Measurements from ENCODE around the gene PRKCB. TPM values are rescaled to one million over a fixed set of nuclear protein-coding genes. Genes with fewer than 3 reads are reported as not detected.

PRKCB gene
- total RNA-seq, 3 donors from 2014 or later: 1.3 to 5.3 (median 4.7) TPM

DNA sequence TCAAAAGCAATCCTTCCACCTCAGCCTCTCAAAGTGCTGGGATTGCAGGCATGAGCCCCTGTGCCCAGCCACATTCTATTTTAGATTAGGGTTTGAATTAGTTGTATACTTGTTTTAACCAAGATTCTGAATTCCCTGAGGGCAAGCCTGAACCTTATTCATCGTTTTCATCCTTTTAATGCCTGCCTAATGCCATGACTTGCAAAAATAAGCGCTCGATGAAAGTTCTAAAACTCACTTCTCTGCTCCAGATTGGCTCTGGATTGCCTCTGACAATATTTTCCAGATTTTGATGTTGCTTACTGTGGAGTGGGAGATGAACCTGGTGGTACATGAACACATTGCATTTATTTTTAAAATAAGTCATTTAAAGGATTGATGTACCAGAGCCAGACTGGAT, 329.5 kb downstream of the PRKCB start:
- intact Hi-C loops (cut with DNase I; ENCODE audit: low total_unique reads): no loop called here
- DNase-seq (ENCODE audit: low spot score in 2 of 2): no peak
- H3K27me3 ChIP-seq: no peaks in the 10 kb centered on the region

GRCh38 chr16:24166661-24167528, 331.1 kb downstream of the PRKCB start:
- TF ChIP-seq, protein P1, sequence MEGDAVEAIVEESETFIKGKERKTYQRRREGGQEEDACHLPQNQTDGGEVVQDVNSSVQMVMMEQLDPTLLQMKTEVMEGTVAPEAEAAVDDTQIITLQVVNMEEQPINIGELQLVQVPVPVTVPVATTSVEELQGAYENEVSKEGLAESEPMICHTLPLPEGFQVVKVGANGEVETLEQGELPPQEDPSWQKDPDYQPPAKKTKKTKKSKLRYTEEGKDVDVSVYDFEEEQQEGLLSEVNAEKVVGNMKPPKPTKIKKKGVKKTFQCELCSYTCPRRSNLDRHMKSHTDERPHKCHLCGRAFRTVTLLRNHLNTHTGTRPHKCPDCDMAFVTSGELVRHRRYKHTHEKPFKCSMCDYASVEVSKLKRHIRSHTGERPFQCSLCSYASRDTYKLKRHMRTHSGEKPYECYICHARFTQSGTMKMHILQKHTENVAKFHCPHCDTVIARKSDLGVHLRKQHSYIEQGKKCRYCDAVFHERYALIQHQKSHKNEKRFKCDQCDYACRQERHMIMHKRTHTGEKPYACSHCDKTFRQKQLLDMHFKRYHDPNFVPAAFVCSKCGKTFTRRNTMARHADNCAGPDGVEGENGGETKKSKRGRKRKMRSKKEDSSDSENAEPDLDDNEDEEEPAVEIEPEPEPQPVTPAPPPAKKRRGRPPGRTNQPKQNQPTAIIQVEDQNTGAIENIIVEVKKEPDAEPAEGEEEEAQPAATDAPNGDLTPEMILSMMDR (IDR thresholded peaks at IDR 0.05): no peak
- no peak for TF ChIP-seq POLR2AphosphoS5 (IDR thresholded peaks at IDR 0.05)
- no peak for TF ChIP-seq POLR2A (IDR thresholded peaks at IDR 0.05)
- no peaks in the 10 kb centered on the region for H3K36me3 ChIP-seq
- H3K27me3 ChIP-seq: no peaks in the 10 kb centered on the region
- DNase-seq (ENCODE audit: low spot score in 2 of 2): no peak
- H3K4me1 ChIP-seq: no peaks in the 10 kb centered on the region
- H3K27ac ChIP-seq: no peak overlapping the region
- intact Hi-C loops (cut with DNase I; ENCODE audit: low total_unique reads): no loop called here
- H3K4me3 ChIP-seq: no peak overlapping the region
- no peaks in the 10 kb centered on the region for H3K9me3 ChIP-seq

More for the DNA sequence above, 329.5 kb downstream of the PRKCB start:
- TF ChIP-seq, protein P1 (IDR thresholded peaks at IDR 0.05): no peak
- no peak for TF ChIP-seq POLR2AphosphoS5 (IDR thresholded peaks at IDR 0.05)
- Histone ChIP-seq H3K4me1 (no peaks in the 10 kb centered on the region), H3K9me3 (no peaks in the 10 kb centered on the region), H3K36me3 (no peaks in the 10 kb centered on the region), H3K27ac (no peak overlapping the region), H3K4me3 (no peak overlapping the region)

GRCh38 chr16:24168856-24169255, 333.1 kb downstream of the PRKCB start:
- TF ChIP-seq, protein P1 (IDR thresholded peaks at IDR 0.05): no peak
- TF ChIP-seq POLR2A (IDR thresholded peaks at IDR 0.05) (no peak), POLR2AphosphoS5 (IDR thresholded peaks at IDR 0.05) (no peak)
- intact Hi-C loops (cut with DNase I; ENCODE audit: low total_unique reads): no loop called here
- Histone ChIP-seq H3K4me3 (no peak overlapping the region), H3K27me3 (no peaks in the 10 kb centered on the region), H3K9me3 (no peaks in the 10 kb centered on the region), H3K36me3 (no peaks in the 10 kb centered on the region), H3K4me1 (no peaks in the 10 kb centered on the region), H3K27ac (no peak overlapping the region)
- DNase-seq (ENCODE audit: low spot score in 2 of 2): no peak

DNA sequence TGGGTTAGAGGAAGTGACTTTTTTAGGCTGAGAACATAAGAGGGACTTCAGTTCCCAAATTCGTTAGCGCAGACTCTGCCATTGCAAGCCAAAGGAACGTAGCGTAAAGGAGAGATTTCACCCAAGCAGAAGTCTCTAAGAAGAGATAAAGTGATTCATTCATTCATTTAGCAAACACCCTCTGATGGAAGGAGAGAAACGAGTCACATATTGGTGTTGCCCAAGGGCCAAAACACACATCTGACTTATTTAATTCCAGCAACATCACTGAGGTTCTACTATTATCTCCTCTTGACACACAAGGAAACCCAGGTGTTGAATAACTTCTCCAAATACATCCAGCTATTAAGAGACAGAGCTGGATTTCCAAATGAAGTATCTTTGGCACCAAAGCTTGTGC, 334.6 kb downstream of the PRKCB start:
- intact Hi-C loops (cut with DNase I; ENCODE audit: low total_unique reads): no loop called here
- Histone ChIP-seq H3K36me3 (no peaks in the 10 kb centered on the region), H3K9me3 (no peaks in the 10 kb centered on the region), H3K4me3 (no peak overlapping the region), H3K27ac (no peak overlapping the region), H3K4me1 (no peaks in the 10 kb centered on the region), H3K27me3 (no peaks in the 10 kb centered on the region)
- no peak for TF ChIP-seq POLR2AphosphoS5 (IDR thresholded peaks at IDR 0.05)
- no peak for TF ChIP-seq POLR2A (IDR thresholded peaks at IDR 0.05)
- TF ChIP-seq, protein P1 (IDR thresholded peaks at IDR 0.05): no peak
- DNase-seq (ENCODE audit: low spot score in 2 of 2): no peak

GRCh38 chr16:24174504-24174903, 338.7 kb downstream of the PRKCB start:
- Histone ChIP-seq H3K9me3 (no peaks in the 10 kb centered on the region), H3K27ac (no peak overlapping the region), H3K27me3 (no peaks in the 10 kb centered on the region), H3K4me1 (no peaks in the 10 kb centered on the region), H3K36me3 (no peaks in the 10 kb centered on the region), H3K4me3 (no peak overlapping the region)
- TF ChIP-seq, protein P1 (IDR thresholded peaks at IDR 0.05): no peak
- TF ChIP-seq POLR2AphosphoS5 (IDR thresholded peaks at IDR 0.05) (no peak), POLR2A (IDR thresholded peaks at IDR 0.05) (no peak)
- intact Hi-C loops (cut with DNase I; ENCODE audit: low total_unique reads): no loop called here
- DNase-seq (ENCODE audit: low spot score in 2 of 2): no peak
